Progenitor cell of endocrine pancreas (in vitro differentiated cells): ENCODE data around the gene NETO2. TPM values are rescaled to one million over a fixed set of nuclear protein-coding genes. Genes with fewer than 3 reads are reported as not detected.
A peak's percentile ranks its signal among the peaks of the same experiment; 100 is the strongest.

Experiments
- DNase-seq: peaks from one replicate; pipeline ENCODE4 v3.0.0; 2021; ENCODE audit warnings: low spot score; ENCODE audit not compliant: unreplicated experiment
- H3K27ac Mint-ChIP-seq: 2 replicates; pipeline ENCODE4 v1.8.0; 2021; ENCODE audit warnings: mild to moderate bottlenecking, moderate library complexity, mixed read lengths
- H3K27me3 Mint-ChIP-seq: 2 replicates; pipeline ENCODE4 v1.8.0; 2021; ENCODE audit warnings: mixed read lengths
- H3K36me3 Mint-ChIP-seq: 2 replicates; pipeline ENCODE4 v1.8.0; 2022; ENCODE audit warnings: mixed read lengths; ENCODE audit not compliant: insufficient read depth
- H3K4me1 Mint-ChIP-seq: 2 replicates; pipeline ENCODE4 v1.8.0; 2021; ENCODE audit warnings: low read depth, mixed read lengths
- H3K4me3 Mint-ChIP-seq: 2 replicates; pipeline ENCODE4 v1.8.0; 2021; ENCODE audit warnings: low read depth, mild to moderate bottlenecking, moderate library complexity, mixed read lengths
- H3K9me3 Mint-ChIP-seq: 2 replicates; pipeline ENCODE4 v1.8.0; 2021; ENCODE audit warnings: low read depth, mixed read lengths
- total RNA-seq: library from RNA; stranded (reverse); gene quantifications from 2 replicates; pipeline ENCODE4 v1.2.1, GENCODE V29; 2021
- TF ChIP-seq, protein P1 (sequence below): fragments of 200-600 bp; sonication (generic); IDR thresholded peaks from one replicate; pipeline ENCODE4 v1.5.0; 2021; ENCODE audit warnings: antibody characterized with exemption, mild to moderate bottlenecking; ENCODE audit not compliant: unreplicated experiment

The NETO2 gene
- total RNA-seq, 1 donor from 2014 or later: 55.2 TPM

GRCh38 chr16:47150067-47150466 lies 6.3 kb upstream of the NETO2 start:
- H3K9me3 Mint-ChIP-seq: peaks cover 22% of the 10 kb centered on the region
- DNase-seq: no peak
- peaks cover 13% of the 10 kb centered on the region for H3K27me3 Mint-ChIP-seq
- no peak overlapping the region for H3K27ac Mint-ChIP-seq
- no peak overlapping the region for H3K4me3 Mint-ChIP-seq
- H3K4me1 Mint-ChIP-seq: no peaks in the 10 kb centered on the region
- H3K36me3 Mint-ChIP-seq: peaks cover 30% of the 10 kb centered on the region
- TF ChIP-seq, protein P1, sequence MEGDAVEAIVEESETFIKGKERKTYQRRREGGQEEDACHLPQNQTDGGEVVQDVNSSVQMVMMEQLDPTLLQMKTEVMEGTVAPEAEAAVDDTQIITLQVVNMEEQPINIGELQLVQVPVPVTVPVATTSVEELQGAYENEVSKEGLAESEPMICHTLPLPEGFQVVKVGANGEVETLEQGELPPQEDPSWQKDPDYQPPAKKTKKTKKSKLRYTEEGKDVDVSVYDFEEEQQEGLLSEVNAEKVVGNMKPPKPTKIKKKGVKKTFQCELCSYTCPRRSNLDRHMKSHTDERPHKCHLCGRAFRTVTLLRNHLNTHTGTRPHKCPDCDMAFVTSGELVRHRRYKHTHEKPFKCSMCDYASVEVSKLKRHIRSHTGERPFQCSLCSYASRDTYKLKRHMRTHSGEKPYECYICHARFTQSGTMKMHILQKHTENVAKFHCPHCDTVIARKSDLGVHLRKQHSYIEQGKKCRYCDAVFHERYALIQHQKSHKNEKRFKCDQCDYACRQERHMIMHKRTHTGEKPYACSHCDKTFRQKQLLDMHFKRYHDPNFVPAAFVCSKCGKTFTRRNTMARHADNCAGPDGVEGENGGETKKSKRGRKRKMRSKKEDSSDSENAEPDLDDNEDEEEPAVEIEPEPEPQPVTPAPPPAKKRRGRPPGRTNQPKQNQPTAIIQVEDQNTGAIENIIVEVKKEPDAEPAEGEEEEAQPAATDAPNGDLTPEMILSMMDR: no peak

- peak overlapping the region; percentile 93 for H3K27ac Mint-ChIP-seq
- H3K9me3 Mint-ChIP-seq: no peaks in the 10 kb centered on the region
- peaks cover 19% of the 10 kb centered on the region for H3K27me3 Mint-ChIP-seq
- peaks cover 17% of the 10 kb centered on the region for H3K4me1 Mint-ChIP-seq
- TF ChIP-seq, protein P1: no peak
- no peak for DNase-seq
- H3K36me3 Mint-ChIP-seq: no peaks in the 10 kb centered on the region
- peak overlapping the region; percentile 77 for H3K4me3 Mint-ChIP-seq
Measured at GRCh38 chr16:47144559-47144877, 773 bp upstream of the NETO2 start.

- TF ChIP-seq, protein P1: peak; percentile 94
- DNase-seq: peak; percentile 74
- Mint-ChIP-seq H3K27me3 (peaks cover 19% of the 10 kb centered on the region), H3K9me3 (no peaks in the 10 kb centered on the region), H3K4me1 (peaks cover 25% of the 10 kb centered on the region), H3K27ac (peak overlapping the region; percentile 94), H3K36me3 (no peaks in the 10 kb centered on the region), H3K4me3 (peak overlapping the region; percentile 90)
Measured at GRCh38 chr16:47142821-47143676, 696 bp downstream of the NETO2 start.

DNA sequence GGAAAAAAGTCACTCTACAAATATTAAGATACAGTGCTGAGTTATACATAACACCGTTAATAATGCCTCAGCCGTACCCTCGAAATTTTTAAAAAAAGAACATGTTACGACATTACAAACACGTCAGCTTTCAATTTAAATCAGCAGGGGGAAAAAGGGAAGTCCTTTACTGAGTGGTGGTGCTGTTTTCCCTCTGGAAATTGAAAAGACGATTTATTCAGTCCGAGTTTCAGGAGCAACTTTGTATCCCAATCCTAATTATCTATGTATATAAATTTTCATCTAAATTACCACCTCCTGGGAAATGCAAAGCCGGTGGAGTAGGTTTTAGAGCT lies 1.3 kb downstream of the NETO2 start:
- Mint-ChIP-seq H3K27me3 (peaks cover 19% of the 10 kb centered on the region), H3K27ac (peak overlapping the region; percentile 94), H3K4me1 (peaks cover 27% of the 10 kb centered on the region), H3K36me3 (no peaks in the 10 kb centered on the region), H3K4me3 (peak overlapping the region; percentile 90), H3K9me3 (no peaks in the 10 kb centered on the region)
- TF ChIP-seq, protein P1: no peak
- no peak for DNase-seq

DNA sequence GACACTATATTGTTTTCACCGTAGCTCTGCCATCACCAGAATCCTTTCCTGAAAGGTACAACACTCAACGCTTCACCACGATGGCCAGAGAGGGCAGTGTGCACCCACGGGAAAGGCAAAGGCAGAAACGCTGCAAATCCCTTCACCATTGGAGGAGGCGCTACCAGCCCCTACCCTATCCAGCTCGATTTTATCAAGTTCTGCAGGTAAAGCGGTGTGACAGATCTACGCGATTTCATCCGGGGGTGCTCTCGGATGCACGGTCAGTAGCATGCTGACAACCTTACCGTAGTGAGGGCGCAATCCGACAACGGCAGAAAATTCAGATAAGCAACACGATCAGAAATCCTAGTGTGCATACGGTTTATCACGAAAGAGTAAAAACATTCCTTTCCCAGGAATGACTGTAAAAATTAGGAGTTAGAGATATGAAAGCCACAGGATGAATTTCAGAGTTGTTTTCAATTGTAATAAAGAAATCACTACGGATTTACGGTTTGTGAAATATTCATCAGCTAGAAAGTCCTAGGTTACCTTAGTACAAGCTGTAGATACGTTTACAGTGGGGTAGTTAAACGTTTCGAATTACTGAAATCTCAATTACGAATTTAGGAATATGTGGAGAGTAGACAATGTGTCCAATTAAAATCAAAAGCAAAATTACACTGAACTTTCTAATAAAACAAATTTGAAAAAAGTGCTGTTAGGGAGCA lies 1.8 kb downstream of the NETO2 start:
- no peaks in the 10 kb centered on the region for H3K9me3 Mint-ChIP-seq
- TF ChIP-seq, protein P1: peak; percentile 94
- H3K4me3 Mint-ChIP-seq: peak overlapping the region; percentile 90
- peaks cover 27% of the 10 kb centered on the region for H3K4me1 Mint-ChIP-seq
- peaks cover 19% of the 10 kb centered on the region for H3K27me3 Mint-ChIP-seq
- no peaks in the 10 kb centered on the region for H3K36me3 Mint-ChIP-seq
- peak overlapping the region; percentile 94 for H3K27ac Mint-ChIP-seq
- DNase-seq: peak; percentile 81
